ENCODE results near the gene SETX. TPM values are rescaled to one million over a fixed set of nuclear protein-coding genes. Genes with fewer than 3 reads are reported as not detected.

The SETX gene
- total RNA-seq, 1 donor from 2014 or later: 57.0 TPM

DNA sequence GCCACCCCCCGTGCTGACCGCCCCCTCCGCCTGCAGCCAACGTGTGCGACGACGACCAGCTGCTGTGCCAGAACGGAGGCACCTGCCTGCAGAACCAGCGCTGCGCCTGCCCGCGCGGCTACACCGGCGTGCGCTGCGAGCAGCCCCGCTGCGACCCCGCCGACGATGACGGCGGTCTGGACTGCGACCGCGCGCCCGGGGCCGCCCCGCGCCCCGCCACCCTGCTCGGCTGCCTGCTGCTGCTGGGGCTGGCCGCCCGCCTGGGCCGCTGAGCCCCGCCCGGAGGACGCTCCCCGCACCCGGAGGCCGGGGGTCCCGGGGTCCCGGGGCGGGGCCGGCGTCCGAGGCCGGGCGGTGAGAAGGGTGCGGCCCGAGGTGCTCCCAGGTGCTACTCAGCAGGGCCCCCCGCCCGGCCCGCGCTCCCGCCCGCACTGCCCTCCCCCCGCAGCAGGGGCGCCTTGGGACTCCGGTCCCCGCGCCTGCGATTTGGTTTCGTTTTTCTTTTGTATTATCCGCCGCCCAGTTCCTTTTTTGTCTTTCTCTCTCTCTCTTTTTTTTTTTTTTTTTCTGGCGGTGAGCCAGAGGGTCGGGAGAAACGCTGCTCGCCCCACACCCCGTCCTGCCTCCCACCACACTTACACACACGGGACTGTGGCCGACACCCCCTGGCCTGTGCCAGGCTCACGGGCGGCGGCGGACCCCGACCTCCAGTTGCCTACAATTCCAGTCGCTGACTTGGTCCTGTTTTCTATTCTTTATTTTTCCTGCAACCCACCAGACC lies 112.8 kb downstream of the SETX start:
- peak in 1 of 2 donors; percentile 24 for DNase-seq (ENCODE audit: low read depth in 2 of 2)

DNA sequence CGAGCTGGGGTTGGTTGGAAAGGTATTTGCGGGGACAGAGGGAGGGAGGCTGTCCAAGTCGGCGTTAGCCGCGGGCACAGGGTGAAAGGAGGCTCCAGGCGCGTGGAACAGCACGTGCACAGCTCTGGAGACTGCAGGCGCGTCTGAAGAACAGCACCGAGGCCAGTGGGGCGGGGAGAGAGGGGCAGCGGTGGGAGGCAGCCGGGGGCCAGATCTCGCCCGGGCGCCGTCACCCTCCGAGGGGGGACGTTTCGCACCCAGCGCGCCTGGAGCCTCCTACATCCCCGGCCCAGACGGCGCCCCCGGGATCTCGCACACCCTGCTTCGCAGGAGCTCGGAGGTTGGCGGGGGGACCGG lies 113.3 kb downstream of the SETX start:
- DNase-seq (ENCODE audit: low read depth in 2 of 2): no peak

DNA sequence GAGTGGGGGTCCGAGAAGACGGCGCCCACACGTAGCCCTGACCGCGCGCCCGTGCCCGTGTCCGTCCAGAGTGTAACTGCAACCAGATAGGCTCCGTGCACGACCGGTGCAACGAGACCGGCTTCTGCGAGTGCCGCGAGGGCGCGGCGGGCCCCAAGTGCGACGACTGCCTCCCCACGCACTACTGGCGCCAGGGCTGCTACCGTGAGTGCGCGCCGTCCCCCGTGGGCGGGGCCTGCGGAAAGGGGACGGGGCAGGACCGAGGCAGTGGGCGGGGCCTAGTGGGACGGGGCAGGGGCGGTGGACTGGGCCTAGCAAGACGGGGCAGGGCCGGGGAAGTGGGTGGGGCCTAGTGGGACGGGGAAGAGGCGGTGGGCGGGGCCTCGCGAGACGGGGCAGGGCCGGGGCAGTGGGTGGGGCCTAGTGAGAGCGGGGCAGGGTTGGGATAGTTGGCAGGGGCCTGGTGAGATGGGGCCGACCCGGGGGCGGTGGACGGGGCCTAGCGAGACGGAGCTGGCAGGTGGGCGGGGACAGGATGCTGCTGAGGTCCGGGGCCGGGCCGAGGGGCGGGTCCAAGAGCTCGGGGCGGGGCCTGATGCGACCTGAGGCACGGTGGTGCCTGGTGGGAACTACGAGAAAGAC lies 113.8 kb downstream of the SETX start:
- peak; percentile 84 to 94 for DNase-seq (ENCODE audit: low read depth in 2 of 2)

DNA sequence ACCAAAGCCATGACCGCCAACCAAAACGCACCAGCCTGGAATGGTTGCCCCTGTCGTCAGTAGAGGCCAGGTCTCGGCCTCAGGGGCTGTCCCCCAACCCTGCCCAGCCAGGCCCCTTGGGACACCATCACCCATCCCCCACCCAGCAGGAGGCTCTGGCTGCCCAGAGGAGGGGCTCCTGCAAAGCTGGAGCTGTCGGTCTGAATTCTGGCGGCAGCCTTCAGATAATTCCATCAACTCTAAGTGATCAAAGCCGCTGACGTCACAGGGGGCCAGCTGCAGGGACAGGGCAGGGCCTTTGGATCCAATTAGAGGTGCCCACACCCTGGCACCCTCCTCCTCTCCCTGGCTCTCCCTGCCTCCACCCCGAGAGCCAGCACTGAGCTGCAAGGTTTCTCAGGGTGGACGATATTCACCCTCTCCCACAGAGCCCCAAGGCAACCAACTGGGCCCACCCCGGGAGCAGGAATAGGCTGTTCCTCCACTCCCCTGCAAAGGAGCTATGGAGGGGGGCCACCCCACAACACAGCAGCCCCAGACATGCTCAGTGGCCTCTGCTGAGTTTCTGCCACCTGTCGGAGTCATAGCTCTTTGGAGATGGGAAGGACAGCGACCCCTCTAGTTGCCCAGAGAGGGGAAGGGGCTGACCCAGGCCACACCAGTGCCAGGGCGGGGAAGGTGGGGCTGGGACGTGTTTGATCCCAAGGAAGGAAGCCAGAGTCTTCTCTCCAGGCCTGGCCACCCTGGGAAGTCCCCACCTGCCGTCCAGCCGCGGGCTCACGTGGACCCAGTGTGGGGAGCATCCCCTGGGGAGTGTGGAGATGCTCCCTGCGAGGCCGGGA lies 114.6 kb downstream of the SETX start:
- no peak for DNase-seq (ENCODE audit: low read depth in 2 of 2)

DNA sequence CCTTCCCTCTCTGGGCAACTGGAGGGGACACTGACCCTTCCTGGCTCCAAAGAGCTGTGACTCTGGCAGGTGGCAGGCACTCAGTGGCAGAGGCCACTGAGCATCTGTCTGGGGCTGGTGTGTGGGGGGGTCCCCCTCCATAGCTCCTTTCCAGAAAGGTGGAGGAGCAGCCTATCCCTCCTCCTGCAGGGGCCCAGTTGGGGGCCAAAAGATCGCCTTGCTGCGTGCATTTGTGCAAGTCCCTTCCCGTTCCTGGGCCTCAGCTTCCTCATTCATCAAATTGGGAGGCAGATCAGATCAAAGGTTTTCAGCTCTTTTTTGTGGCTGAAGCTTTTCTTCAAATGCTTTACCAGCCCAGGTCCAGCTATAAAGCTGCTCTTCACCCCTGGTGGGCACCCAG lies 115.3 kb downstream of the SETX start:
- no peak for DNase-seq (ENCODE audit: low read depth in 2 of 2)

DNA sequence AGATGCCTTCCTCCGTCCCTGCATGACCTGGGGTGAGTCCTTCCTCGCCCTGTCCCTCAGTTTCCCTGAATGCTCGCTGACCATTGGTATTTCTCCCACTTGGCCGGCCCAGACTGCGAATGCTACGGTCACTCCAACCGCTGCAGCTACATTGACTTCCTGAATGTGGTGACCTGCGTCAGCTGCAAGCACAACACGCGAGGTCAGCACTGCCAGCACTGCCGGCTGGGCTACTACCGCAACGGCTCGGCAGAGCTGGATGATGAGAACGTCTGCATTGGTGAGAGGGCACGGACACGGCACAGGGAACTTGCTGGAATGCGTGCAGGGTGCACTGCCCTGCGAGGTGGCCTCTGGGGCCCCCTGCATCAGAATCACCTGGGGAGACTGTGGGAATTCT lies 115.8 kb downstream of the SETX start:
- DNase-seq (ENCODE audit: low read depth in 2 of 2): no peak

DNA sequence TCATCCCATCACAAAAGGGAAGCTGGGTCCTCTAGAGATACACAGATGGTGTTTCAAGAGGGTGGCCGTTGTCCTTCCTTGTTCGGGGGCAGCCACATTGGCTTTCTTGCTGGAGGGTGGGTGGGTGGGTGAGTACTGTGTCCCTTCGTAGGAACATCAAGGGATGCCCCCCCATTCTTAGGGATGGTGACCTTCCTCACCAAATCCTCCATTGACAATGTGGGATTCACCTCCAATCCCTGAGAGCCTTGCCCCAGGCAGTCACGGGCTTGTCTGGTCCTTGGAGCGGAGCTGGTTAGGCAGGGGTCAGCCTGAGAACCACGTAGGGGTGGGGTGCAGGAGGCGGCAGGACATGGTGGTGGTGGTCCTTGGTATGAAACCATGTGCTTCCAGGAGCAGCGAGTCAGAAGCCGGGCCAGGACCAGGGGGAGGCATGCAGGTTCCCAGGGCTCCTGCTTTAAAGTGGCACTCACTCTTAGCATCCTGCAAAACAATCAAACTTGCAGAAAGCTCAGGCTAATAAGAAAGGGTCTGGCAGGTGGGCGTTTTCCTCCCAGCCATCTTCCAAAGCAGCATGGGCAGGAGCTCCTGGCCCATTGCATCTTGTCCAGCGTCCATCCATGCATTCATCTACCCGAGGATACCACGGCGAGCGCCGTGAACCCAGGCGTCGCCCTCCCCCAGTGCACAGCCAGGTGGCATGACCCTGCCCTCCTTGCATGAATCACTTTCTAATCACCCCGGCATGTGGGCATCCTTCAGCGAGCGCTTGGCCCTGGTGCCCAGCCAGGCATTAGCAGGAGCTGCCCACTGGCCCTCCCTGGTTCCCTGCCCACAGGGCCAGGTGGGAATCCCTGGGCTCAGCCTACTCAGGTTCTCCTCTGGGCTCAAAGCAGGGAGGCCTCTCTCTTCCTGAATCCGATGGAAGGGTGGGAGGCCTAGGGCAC lies 116.5 kb downstream of the SETX start:
- no peak for DNase-seq (ENCODE audit: low read depth in 2 of 2)

DNA sequence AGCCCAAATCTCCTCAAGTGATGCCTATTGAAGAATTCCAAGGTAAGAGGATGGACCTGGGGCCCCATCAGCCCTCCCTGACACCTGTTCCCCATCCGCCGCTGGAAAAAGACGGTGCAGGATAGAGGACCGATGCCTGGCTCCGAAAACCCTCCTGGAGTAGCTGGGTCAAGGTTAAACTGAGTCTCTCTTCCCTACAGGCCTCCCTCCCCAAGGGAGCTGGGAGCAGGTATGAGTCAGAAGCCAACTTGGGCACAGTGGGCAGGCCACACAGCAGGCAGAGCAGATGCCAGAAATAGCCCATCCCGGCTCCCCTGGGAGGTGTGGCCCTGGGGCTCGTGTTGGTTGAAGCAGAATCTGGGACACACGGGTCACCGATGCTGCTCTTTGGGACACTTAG lies 117.3 kb downstream of the SETX start:
- DNase-seq (ENCODE audit: low read depth in 2 of 2): no peak

DNA sequence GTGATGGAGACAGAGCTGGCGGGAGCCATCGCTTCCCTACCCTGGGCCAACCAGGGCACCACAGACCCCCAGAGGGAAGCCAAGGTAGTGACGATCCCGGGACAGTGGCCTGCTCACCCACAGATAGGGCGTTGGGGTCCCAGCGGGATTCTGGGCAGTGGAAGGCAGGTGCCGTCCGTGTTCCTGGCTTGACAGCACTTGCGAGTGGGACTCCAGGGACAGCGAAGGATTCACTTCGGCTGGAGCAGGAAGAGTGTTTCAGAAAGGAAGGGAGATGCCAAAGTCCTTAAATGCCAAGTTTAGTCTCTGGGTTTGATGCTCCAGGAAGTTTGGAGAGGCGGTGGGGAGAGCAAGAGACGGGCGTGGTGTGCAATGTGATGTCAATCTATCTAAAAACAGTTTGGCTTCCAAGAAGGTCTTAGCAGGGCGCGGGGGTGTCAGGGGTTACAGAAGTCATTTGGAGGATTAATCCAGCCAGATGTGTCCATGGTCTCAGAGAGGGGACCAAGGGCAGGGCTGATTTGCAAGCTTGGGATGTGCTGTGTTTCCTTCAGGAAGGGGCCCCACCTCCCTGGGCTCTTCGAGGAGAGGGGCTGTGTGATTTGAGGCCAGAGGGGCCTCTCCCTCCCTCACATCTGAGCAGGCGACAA lies 118.0 kb downstream of the SETX start:
- no peak for DNase-seq (ENCODE audit: low read depth in 2 of 2)

DNA sequence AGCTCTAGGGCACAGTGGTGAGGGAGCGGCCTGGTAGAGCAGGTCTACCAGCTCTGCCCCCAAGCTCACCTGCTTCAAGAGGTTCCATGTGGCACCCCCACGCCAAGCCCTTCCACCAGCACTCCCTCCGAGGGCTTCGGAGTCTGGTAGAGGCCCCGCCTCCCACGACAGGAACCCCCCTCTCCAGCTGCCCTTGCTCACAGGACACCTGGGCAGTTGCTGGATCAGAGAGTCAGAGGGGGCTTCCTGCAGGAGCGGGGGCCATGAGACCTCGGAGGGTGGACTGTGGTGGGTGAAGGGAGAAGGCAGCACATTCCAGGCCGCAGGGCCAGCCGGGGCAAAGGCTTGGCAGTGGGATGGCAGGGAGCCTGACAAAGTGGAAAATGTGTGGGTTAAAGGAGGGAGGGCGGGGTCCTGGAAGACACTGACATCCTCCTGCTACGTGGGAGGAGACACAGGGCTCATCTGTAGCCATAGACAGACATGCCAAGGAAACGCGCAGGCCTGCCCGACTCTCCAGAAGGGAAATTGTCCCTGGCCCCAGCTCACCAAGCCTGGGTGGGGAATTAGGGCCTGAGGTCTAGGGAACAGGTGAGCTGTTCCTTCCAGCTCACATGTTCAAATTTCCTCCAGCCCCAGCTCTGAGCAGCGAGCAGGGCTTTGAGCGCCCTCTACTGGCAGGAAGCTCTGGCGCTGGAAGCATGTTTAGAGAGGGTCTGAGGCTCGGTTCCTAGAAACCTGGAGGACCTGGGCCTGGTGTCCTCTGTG lies 118.7 kb downstream of the SETX start:
- peak; percentile 47 to 68 for DNase-seq (ENCODE audit: low read depth in 2 of 2)

DNA sequence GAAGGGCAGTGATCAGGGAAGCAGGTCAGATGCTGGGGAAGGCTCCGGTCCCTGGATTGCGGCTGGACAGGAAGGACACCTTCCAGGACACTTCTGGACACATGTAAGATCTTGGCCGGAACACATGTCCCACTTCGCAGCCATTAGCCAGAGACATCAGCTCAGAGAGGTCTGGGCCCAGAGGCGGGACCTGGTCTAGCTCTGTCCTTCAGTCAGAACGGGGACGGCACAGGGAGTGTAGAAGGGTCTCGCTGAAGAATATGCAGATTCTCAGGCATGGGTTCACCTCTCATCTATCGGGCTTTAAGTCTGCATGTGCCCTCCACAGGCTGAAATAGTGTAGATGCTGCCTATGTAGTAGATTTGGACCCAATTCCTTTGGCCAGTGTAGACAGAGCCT lies 119.7 kb downstream of the SETX start:
- DNase-seq (ENCODE audit: low read depth in 2 of 2): no peak

DNA sequence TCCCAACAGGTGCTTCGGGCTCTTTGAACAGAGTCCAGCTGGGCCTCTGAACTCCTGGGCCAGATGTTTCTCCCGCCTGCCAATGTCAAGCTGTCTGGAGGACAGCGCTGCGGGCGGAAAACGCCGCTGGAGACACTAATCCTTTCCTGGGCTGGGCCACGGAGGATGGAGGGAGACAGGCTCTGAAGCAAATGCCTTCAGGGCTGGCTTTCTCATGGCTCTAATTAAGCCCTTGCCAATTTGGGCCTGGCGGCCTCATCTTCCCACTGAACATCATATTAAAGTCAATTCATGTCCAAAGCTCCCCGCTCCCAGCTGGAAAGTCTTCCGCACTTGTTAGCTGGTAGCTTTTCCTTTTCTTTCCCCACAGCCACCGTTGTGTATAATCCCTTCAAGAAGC lies 120.3 kb downstream of the SETX start:
- DNase-seq (ENCODE audit: low read depth in 2 of 2): no peak

DNA sequence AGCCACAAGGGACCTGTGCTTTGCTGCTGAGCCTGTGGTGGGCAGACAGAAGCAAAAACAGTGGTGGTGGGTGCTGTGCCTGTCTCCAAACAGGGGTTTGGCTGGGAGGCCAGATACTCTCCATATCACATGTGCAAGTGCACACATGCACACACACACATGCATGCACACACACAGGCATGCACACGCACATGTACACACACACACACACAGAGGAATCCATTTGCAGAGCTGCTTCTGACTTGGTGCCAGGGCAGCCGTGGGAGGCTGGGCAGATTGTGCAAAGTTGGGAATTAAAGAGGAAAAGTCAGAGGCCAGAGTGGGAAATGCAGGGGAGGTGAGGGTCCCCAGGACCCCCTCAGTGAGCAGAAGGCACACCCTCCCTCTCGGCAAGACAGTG lies 121.6 kb downstream of the SETX start:
- no peak for DNase-seq (ENCODE audit: low read depth in 2 of 2)

DNA sequence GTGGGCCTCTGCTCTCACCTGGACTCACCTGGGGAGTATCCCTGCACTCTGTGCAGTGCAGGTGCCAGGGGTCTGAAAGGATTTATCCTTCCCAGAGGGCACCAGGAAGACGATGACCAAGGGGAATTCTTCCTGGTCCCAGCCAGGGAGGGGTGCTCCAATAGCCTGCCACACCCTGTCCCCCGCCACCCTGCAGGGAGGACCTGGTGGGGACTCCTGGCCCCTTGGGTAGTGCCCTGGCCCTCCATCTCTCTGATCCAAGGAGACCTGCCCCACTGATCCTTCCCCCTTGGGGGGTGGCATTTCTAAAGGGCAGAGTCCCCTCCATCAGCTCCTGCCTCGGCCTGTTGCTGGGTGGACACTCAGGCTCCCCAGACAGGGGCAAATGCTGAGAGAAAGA lies 122.3 kb downstream of the SETX start:
- DNase-seq (ENCODE audit: low read depth in 2 of 2): no peak

DNA sequence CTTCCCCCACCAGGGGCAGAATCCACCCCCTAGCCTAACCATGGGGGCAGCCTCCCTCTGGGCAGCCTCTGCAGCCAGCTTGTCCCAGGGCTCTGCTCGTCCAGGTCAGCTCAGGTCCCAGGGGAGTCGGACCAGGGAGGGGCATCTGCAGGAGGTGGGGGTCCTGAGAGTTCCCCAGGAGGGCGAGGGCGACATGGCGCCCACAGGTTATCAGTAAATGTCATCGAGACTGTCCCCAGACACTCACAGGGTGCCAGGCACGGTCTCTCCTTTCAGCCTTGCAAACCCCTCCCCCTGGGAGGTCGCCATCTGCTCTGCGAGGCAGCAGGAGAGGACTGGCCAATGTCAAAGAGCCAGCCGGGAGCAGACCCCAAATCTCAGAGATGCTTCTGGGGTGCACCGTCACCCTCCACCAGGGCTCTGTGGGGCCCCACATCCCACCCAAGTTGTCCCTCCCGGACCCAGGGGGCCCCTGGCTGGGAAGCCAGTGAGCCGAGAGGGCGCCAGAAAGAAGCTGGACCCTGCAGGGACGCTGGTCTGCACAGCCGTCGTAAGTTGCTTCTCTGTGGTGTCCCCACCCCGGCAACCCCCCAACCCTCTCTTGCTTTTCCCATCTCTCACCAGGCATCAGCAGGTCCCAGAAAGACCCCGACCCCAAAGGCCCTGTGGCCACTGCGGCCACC lies 123.6 kb downstream of the SETX start:
- no peak for DNase-seq (ENCODE audit: low read depth in 2 of 2)

DNA sequence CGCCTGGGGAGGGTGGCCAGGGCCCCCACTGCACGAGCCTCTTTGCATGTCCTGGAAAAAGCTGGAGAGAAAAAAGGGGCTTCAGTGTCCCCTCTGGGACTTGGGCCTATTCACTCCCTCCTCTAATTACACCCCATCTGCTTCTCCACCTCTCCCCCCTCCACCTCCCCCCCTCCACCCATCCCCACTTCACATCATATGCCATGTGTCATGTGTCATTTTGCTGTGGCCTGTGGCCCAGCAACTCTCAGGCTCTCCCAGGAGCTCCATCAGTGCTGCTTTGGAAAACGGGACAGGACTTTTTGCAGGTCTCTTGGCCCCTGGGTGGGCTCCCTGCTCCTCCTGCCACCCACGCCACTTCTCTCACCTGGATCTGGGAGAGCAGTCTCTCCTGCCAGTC lies 124.2 kb downstream of the SETX start:
- DNase-seq (ENCODE audit: low read depth in 2 of 2): no peak

DNA sequence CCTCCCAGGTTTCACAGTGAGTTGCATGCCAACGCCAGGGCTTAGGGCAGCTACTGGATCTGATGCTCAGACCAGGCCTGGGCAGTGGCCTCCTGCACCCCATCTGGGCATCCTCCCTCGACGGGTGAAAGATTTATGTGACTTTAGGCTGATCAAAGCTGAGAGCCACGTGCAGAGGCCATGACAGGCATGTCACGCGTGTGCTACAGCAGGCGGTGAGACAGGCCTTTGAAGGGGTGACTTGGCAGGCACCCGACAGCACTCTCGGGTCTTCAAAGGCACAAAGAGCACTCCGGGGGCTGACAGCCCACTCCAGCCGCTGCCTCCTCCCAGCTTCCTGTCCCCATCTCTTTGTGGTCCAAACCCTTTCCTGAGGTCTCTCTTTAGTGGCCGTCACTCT lies 126.7 kb downstream of the SETX start:
- no peak for DNase-seq (ENCODE audit: low read depth in 2 of 2)

DNA sequence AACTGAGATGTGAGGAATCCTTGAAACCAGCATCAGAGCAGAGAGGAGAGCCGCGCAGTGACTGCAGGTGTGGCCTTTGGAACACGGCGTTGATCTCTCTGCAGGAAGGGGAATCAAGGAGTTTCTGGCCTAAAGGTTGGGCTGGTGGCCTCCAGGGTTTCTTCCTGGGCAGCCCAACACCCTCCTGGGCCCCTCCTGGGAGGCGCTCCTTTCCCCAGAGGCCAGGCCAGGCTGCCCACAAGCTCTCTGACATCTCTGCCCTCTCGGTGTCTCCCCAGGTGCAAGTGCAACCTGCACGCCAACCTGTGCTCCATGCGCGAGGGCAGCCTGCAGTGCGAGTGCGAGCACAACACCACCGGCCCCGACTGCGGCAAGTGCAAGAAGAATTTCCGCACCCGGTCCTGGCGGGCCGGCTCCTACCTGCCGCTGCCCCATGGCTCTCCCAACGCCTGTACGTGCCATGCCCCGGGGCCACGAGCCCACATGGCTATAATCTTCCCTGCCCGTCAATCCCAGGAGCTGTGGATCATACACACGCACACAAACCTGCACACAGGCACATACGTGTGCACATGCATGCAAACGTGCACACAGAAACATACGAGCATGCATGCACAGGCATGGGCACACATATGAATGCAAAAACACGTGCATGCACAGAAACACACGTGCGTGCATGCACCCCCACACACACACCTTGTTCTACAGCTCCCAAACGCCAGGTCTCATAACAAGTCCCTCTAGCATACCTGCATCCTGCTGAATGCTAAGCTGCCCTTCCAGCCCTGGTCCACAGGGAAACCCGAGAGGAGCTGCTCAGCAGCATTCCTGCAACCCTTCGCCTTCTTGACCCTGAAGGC lies 128.0 kb downstream of the SETX start:
- no peak for DNase-seq (ENCODE audit: low read depth in 2 of 2)

DNA sequence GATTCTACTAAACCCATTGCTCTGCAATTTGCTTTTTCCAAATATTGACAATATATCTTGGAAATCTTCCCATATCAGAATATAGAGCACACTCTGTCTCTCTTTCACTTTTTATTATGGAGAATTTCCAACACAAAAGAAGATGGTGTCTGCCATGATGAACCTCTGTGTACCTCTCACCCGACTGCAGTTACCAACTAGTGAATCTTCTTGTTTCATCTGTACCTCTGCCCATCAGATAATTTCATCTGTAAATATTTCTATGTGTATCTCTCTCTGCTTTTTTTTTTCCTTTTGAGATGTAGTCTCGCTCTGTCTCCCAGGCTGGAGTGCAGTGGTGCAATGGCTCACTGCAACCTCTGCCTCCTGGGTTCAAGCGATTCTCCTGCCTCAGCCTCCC lies 130.1 kb downstream of the SETX start:
- DNase-seq (ENCODE audit: low read depth in 2 of 2): no peak

All from dermis microvascular lymphatic vessel endothelial cell (primary cell).